HepG2 (cell line): ENCODE measurements around the gene PDIA5. TPM values are rescaled to one million over a fixed set of nuclear protein-coding genes. Genes with fewer than 3 reads are reported as not detected.
A peak's percentile ranks its signal among the peaks of the same experiment; 100 is the strongest.

Experiments
- CBX1 ChIP-seq: IDR thresholded peaks from one replicate; pipeline ENCODE4 v1.6.1; 2016; ENCODE audit warnings: antibody characterized with exemption, low read depth
- CREM ChIP-seq, 2 experiments: sonication (generic) in 1 of 2; formaldehyde crosslinking in 1 of 2; IDR thresholded peaks; 2 replicates each; pipeline versions ENCODE4 v1.4.0 to v1.6.1; 2016 to 2020; ENCODE audit warnings: antibody characterized with exemption in 1 of 2, mild to moderate bottlenecking in 1 of 2, missing genetic modification reagents in 1 of 2
- ISX ChIP-seq: sonication (generic); formaldehyde crosslinking; conservative IDR thresholded peaks from 2 replicates; pipeline ENCODE4 v1.5.0; 2020; ENCODE audit warnings: missing genetic modification reagents
- RCOR2 ChIP-seq: IDR thresholded peaks from 2 replicates; pipeline ENCODE4 v1.6.1; 2016; ENCODE audit warnings: missing biosample characterization, missing genetic modification reagents
- ZFP62 ChIP-seq: sonication (generic); formaldehyde crosslinking; IDR thresholded peaks from 2 replicates; pipeline ENCODE4 v1.4.0; 2020; ENCODE audit warnings: missing genetic modification reagents
- ZFY ChIP-seq: sonication (generic); formaldehyde crosslinking; IDR thresholded peaks from 2 replicates; pipeline ENCODE4 v1.4.0; 2020; ENCODE audit warnings: missing genetic modification reagents
- ZNF3 ChIP-seq: IDR thresholded peaks from 2 replicates; pipeline ENCODE4 v1.7.0; 2017; ENCODE audit warnings: inconsistent platforms
- ZNF737 ChIP-seq: sonication (generic); formaldehyde crosslinking; IDR thresholded peaks from 2 replicates; pipeline ENCODE4 v1.5.0; 2020; ENCODE audit warnings: missing genetic modification reagents, mild to moderate bottlenecking, borderline replicate concordance
- polyA plus RNA-seq, 8 experiments: library from polyadenylated mRNA; depleted of rRNA in 3 of 8; stranded (reverse) in 7 of 8; unstranded in 1 of 8; fragments of >200 nt; fragmentation: Illumina TruSeq in 4 of 8; extraction: Trizol in 4 of 8; gene quantifications; 2 replicates each; pipeline versions ENCODE4 v1.2.1 to v1.2.3, GENCODE V29; 2011 to 2016; ENCODE audit warnings: low read depth in 4 of 8, missing spikeins in 1 of 8, mixed read lengths in 1 of 8; ENCODE audit not compliant: insufficient read depth in 1 of 8
- total RNA-seq, 5 experiments: library from RNA; depleted of rRNA; stranded (reverse); fragments of >200 nt; fragmentation: Illumina TruSeq; extraction: Trizol; gene quantifications; 2 replicates each; pipeline ENCODE4 v1.2.3, GENCODE V29; 2016; ENCODE audit warnings: low read depth in 1 of 5
- TF ChIP-seq, protein P1 (sequence below): sonication (generic); formaldehyde crosslinking; IDR thresholded peaks from 2 replicates; pipeline ENCODE4 v1.4.0; 2020; ENCODE audit warnings: missing genetic modification reagents
- TF ChIP-seq, protein P2 (sequence below): sonication (generic); formaldehyde crosslinking; IDR thresholded peaks from 2 replicates; pipeline ENCODE4 v1.4.0; 2020; ENCODE audit warnings: missing genetic modification reagents
- TF ChIP-seq, protein P3 (sequence below): sonication (generic); formaldehyde crosslinking; IDR thresholded peaks from 2 replicates; pipeline ENCODE4 v1.4.0; 2020; ENCODE audit warnings: missing genetic modification reagents
- TF ChIP-seq, protein P4 (sequence below): IDR thresholded peaks from 2 replicates; pipeline ENCODE4 v1.6.1; 2016; ENCODE audit warnings: control low read depth
- TF ChIP-seq, protein P5 (sequence below): sonication (generic); formaldehyde crosslinking; IDR thresholded peaks from 2 replicates; pipeline ENCODE4 v1.8.0; 2022; ENCODE audit warnings: mild to moderate bottlenecking, missing genetic modification reagents
- TF ChIP-seq, protein P6 (sequence below): sonication (generic); formaldehyde crosslinking; IDR thresholded peaks from 2 replicates; pipeline ENCODE4 v1.4.0; 2020; ENCODE audit warnings: low read depth, missing genetic modification reagents

The PDIA5 gene
- total and polyA plus RNA-seq, 2 of the 13 experiments (the other 11 are each of a cell fraction or from before 2014, with no cell fraction given) = 51.3 to 74.3 TPM

DNA sequence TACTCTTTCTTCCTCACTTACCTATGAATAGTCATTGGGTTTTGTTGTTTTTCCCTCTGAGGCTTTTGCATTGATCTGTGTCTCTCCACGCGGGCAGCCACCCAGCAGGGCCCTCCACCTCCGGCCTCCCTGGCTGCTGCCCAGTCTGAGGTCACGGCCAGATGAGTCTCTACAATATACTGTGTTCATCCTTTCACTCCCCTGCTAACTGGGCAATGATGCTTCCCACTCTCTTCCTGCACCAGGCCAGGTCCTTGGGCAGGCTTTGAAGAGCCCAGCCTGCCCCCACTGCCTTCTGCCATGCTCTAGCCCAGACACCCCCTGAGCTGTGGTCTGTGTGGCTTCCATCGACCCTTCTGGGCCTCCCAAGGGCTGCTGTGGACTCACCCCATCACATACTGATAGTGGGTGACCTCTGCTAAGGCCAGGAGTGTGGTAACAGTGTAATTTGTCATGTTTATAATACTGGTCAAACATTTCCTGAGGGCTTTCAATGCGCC, 18.0 kb downstream of the PDIA5 start (continued):
- TF ChIP-seq, protein P1, sequence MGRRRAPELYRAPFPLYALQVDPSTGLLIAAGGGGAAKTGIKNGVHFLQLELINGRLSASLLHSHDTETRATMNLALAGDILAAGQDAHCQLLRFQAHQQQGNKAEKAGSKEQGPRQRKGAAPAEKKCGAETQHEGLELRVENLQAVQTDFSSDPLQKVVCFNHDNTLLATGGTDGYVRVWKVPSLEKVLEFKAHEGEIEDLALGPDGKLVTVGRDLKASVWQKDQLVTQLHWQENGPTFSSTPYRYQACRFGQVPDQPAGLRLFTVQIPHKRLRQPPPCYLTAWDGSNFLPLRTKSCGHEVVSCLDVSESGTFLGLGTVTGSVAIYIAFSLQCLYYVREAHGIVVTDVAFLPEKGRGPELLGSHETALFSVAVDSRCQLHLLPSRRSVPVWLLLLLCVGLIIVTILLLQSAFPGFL (CRISPR knock-in tag) = no peak
- TF ChIP-seq ZNF3 (no peak), ZFP62 (no peak), CBX1 (no peak), RCOR2 (CRISPR knock-in tag) (no peak), CREM (IDR thresholded peaks at IDR 0.05) (no peak), CREM (CRISPR knock-in tag; IDR thresholded peaks at IDR 0.05) (no peak), ZFY (peak; percentile 16), ISX (CRISPR knock-in tag) (no peak), ZNF737 (CRISPR knock-in tag) (no peak)
- TF ChIP-seq, protein P2, sequence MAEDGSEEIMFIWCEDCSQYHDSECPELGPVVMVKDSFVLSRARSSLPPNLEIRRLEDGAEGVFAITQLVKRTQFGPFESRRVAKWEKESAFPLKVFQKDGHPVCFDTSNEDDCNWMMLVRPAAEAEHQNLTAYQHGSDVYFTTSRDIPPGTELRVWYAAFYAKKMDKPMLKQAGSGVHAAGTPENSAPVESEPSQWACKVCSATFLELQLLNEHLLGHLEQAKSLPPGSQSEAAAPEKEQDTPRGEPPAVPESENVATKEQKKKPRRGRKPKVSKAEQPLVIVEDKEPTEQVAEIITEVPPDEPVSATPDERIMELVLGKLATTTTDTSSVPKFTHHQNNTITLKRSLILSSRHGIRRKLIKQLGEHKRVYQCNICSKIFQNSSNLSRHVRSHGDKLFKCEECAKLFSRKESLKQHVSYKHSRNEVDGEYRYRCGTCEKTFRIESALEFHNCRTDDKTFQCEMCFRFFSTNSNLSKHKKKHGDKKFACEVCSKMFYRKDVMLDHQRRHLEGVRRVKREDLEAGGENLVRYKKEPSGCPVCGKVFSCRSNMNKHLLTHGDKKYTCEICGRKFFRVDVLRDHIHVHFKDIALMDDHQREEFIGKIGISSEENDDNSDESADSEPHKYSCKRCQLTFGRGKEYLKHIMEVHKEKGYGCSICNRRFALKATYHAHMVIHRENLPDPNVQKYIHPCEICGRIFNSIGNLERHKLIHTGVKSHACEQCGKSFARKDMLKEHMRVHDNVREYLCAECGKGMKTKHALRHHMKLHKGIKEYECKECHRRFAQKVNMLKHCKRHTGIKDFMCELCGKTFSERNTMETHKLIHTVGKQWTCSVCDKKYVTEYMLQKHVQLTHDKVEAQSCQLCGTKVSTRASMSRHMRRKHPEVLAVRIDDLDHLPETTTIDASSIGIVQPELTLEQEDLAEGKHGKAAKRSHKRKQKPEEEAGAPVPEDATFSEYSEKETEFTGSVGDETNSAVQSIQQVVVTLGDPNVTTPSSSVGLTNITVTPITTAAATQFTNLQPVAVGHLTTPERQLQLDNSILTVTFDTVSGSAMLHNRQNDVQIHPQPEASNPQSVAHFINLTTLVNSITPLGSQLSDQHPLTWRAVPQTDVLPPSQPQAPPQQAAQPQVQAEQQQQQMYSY (CRISPR knock-in tag) = no peak
- TF ChIP-seq, protein P3, sequence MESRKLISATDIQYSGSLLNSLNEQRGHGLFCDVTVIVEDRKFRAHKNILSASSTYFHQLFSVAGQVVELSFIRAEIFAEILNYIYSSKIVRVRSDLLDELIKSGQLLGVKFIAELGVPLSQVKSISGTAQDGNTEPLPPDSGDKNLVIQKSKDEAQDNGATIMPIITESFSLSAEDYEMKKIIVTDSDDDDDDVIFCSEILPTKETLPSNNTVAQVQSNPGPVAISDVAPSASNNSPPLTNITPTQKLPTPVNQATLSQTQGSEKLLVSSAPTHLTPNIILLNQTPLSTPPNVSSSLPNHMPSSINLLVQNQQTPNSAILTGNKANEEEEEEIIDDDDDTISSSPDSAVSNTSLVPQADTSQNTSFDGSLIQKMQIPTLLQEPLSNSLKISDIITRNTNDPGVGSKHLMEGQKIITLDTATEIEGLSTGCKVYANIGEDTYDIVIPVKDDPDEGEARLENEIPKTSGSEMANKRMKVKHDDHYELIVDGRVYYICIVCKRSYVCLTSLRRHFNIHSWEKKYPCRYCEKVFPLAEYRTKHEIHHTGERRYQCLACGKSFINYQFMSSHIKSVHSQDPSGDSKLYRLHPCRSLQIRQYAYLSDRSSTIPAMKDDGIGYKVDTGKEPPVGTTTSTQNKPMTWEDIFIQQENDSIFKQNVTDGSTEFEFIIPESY (CRISPR knock-in tag) = no peak
- TF ChIP-seq, protein P4, sequence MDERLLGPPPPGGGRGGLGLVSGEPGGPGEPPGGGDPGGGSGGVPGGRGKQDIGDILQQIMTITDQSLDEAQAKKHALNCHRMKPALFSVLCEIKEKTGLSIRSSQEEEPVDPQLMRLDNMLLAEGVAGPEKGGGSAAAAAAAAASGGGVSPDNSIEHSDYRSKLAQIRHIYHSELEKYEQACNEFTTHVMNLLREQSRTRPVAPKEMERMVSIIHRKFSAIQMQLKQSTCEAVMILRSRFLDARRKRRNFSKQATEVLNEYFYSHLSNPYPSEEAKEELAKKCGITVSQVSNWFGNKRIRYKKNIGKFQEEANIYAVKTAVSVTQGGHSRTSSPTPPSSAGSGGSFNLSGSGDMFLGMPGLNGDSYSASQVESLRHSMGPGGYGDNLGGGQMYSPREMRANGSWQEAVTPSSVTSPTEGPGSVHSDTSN (CRISPR knock-in tag) = no peak
- TF ChIP-seq, protein P5, sequence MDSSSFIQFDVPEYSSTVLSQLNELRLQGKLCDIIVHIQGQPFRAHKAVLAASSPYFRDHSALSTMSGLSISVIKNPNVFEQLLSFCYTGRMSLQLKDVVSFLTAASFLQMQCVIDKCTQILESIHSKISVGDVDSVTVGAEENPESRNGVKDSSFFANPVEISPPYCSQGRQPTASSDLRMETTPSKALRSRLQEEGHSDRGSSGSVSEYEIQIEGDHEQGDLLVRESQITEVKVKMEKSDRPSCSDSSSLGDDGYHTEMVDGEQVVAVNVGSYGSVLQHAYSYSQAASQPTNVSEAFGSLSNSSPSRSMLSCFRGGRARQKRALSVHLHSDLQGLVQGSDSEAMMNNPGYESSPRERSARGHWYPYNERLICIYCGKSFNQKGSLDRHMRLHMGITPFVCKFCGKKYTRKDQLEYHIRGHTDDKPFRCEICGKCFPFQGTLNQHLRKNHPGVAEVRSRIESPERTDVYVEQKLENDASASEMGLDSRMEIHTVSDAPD = no peak
- TF ChIP-seq, protein P6, sequence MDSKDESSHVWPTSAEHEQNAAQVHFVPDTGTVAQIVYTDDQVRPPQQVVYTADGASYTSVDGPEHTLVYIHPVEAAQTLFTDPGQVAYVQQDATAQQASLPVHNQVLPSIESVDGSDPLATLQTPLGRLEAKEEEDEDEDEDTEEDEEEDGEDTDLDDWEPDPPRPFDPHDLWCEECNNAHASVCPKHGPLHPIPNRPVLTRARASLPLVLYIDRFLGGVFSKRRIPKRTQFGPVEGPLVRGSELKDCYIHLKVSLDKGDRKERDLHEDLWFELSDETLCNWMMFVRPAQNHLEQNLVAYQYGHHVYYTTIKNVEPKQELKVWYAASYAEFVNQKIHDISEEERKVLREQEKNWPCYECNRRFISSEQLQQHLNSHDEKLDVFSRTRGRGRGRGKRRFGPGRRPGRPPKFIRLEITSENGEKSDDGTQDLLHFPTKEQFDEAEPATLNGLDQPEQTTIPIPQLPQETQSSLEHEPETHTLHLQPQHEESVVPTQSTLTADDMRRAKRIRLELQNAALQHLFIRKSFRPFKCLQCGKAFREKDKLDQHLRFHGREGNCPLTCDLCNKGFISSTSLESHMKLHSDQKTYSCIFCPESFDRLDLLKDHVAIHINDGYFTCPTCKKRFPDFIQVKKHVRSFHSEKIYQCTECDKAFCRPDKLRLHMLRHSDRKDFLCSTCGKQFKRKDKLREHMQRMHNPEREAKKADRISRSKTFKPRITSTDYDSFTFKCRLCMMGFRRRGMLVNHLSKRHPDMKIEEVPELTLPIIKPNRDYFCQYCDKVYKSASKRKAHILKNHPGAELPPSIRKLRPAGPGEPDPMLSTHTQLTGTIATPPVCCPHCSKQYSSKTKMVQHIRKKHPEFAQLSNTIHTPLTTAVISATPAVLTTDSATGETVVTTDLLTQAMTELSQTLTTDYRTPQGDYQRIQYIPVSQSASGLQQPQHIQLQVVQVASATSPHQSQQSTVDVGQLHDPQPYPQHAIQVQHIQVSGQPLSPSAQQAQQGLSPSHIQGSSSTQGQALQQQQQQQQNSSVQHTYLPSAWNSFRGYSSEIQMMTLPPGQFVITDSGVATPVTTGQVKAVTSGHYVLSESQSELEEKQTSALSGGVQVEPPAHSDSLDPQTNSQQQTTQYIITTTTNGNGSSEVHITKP = peak; percentile 21; the same call in 1 of the 2 replicates
